CD4-positive, alpha-beta memory T cell (primary cell): Measurements from ENCODE around the gene STIMATE. TPM values are rescaled to one million over a fixed set of nuclear protein-coding genes. Genes with fewer than 3 reads are reported as not detected.

Experiments
- CTCF ChIA-PET: fragments of 350-600 bp; sonication (Branson Sonifier 250); formaldehyde crosslinking; loops from one replicate; lab custom pipeline; 2021; ENCODE audit warnings: inconsistent platforms; ENCODE audit not compliant: partially characterized antibody; lab: Charles Lee
- POLR2A ChIA-PET: fragments of 350-600 bp; sonication (Branson Sonifier 250); formaldehyde crosslinking; loops from one replicate; lab custom pipeline; 2021; ENCODE audit not compliant: partially characterized antibody; lab: Charles Lee
- DNase-seq, 5 donors: peaks; one replicate each; pipeline versions ENCODE4 v3.0.0 to v3.0.0-alpha.2; 2020 to 2022; ENCODE audit warnings: mixed read lengths in 1 of 5
- H3K27ac ChIP-seq: one replicate; pipeline ENCODE4 v1.7.0; 2013; ENCODE audit warnings: low read depth, low read length
- H3K27me3 ChIP-seq: 2 replicates; pipeline ENCODE4 v1.7.0; 2013; ENCODE audit warnings: mild to moderate bottlenecking, low read length, moderate library complexity; ENCODE audit not compliant: insufficient read depth
- H3K36me3 ChIP-seq: 2 replicates; pipeline ENCODE4 v1.7.0; 2013; ENCODE audit warnings: mild to moderate bottlenecking, low read length, moderate library complexity; ENCODE audit not compliant: insufficient read depth
- H3K4me1 ChIP-seq: 2 replicates; pipeline ENCODE4 v1.7.0; 2013; ENCODE audit warnings: mild to moderate bottlenecking, low read length, moderate library complexity; ENCODE audit not compliant: insufficient read depth
- H3K4me3 ChIP-seq, 2 donors: one replicate each; pipeline ENCODE4 v1.7.0; 2013; ENCODE audit warnings: low read length in 2 of 2, mild to moderate bottlenecking in 1 of 2
- H3K9me3 ChIP-seq, 2 donors: one replicate each; pipeline ENCODE4 v1.7.0; 2013; ENCODE audit warnings: low read length in 2 of 2, control low read depth in 1 of 2; ENCODE audit not compliant: control insufficient read depth in 1 of 2
- H3K27ac Mint-ChIP-seq, 7 donors: one replicate each; pipeline ENCODE4 v1.8.0; 2020 to 2021; ENCODE audit warnings: mixed read lengths in 7 of 7, mild to moderate bottlenecking in 6 of 7, inconsistent platforms in 3 of 7, moderate library complexity in 3 of 7
- H3K27me3 Mint-ChIP-seq, 2 donors: one replicate each; pipeline ENCODE4 v1.8.0; 2020 to 2021; ENCODE audit warnings: mixed read lengths in 2 of 2
- H3K36me3 Mint-ChIP-seq, 2 donors: one replicate each; pipeline ENCODE4 v1.8.0; 2020 to 2021; ENCODE audit warnings: mixed read lengths in 2 of 2, inconsistent platforms in 1 of 2, mild to moderate bottlenecking in 1 of 2
- H3K4me1 Mint-ChIP-seq, 4 donors: one replicate each; pipeline ENCODE4 v1.8.0; 2020 to 2021; ENCODE audit warnings: mixed read lengths in 4 of 4, mild to moderate bottlenecking in 1 of 4
- H3K4me3 Mint-ChIP-seq, 8 donors: one replicate each; pipeline ENCODE4 v1.8.0; 2020 to 2021; ENCODE audit warnings: mixed read lengths in 8 of 8, mild to moderate bottlenecking in 7 of 8, moderate library complexity in 6 of 8, inconsistent platforms in 3 of 8
- H3K9me3 Mint-ChIP-seq, 8 donors: one replicate each; pipeline ENCODE4 v1.8.0; 2020 to 2021; ENCODE audit warnings: mixed read lengths in 8 of 8, mild to moderate bottlenecking in 5 of 8, inconsistent platforms in 3 of 8, moderate library complexity in 1 of 8
- intact Hi-C: fragments of 100-400 bp; cut with micrococcal nuclease; formaldehyde crosslinking; loops from one replicate; pipeline ENCODE4 v1.15.1; 2023
- polyA plus RNA-seq, 2 donors: library from polyadenylated mRNA; unstranded; fragments of 300-500 nt; fragmentation: Illumina TruSeq; gene quantifications; one replicate each; pipeline ENCODE4 v1.2.3, GENCODE V29; 2021
- total RNA-seq, 2 experiments: library from RNA; stranded (reverse); gene quantifications; one replicate each; pipeline ENCODE4 v1.2.3, GENCODE V29; 2021

STIMATE gene
- total and polyA plus RNA-seq, 4 experiments from 2014 or later, result 7.7 to 58.6 (median 32.0) TPM

- no peaks in the 10 kb centered on the region for H3K4me1 Mint-ChIP-seq
- no peak for DNase-seq
- H3K27ac Mint-ChIP-seq, result no peak overlapping the region
- H3K9me3 Mint-ChIP-seq, result peaks cover 0 to 2% (median 0%) of the 10 kb centered on the region in 8 donors
- POLR2A ChIA-PET, result no interaction called here
- intact Hi-C loops, result no loop called here
- Histone ChIP-seq H3K4me3 (no peak overlapping the region), H3K27me3 (no peaks in the 10 kb centered on the region), H3K36me3 (no peaks in the 10 kb centered on the region), H3K4me1 (no peaks in the 10 kb centered on the region), H3K27ac (no peak overlapping the region), H3K9me3 (no peaks in the 10 kb centered on the region)
- CTCF ChIA-PET, result no interaction called here
- H3K27me3 Mint-ChIP-seq, result peaks cover 0 to 1% of the 10 kb centered on the region in 2 donors
- H3K36me3 Mint-ChIP-seq, result no peaks in the 10 kb centered on the region
- no peak overlapping the region for H3K4me3 Mint-ChIP-seq
Observed at GRCh38 chr3:52792413-52792812, 104.9 kb downstream of the STIMATE start.

DNA sequence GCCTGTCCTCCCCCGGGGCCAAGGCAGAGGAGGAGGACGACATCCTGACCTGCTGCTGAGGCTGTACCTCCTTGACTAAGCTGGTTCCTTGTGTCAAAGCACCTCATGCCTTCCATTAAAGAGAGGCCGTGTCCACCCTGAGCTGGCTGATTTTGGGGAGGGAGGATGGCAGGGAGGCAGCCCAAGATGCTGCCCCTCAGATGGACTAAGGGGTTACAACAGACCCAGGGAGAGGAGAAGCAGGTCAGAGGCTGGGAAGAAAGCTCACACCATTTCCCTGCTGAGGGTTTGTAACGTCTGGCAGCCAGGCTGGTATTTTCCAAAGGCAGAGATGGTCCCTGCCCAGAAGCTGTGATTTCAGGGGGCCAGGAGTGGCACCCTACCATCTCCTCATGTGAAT is 105.4 kb downstream of the STIMATE start:
- Mint-ChIP-seq H3K4me3 (no peak overlapping the region), H3K4me1 (no peaks in the 10 kb centered on the region), H3K27ac (no peak overlapping the region), H3K9me3 (peaks cover 0 to 2% (median 0%) of the 10 kb centered on the region in 8 donors), H3K36me3 (no peaks in the 10 kb centered on the region), H3K27me3 (peaks cover 0 to 1% of the 10 kb centered on the region in 2 donors)
- no peaks in the 10 kb centered on the region for H3K4me1 ChIP-seq
- ChIA-PET CTCF (no interaction called here), POLR2A (no interaction called here)
- H3K36me3 ChIP-seq, result no peaks in the 10 kb centered on the region
- no peak overlapping the region for H3K27ac ChIP-seq
- H3K4me3 ChIP-seq, result no peak overlapping the region
- H3K27me3 ChIP-seq, result no peaks in the 10 kb centered on the region
- intact Hi-C loops, result no loop called here
- no peaks in the 10 kb centered on the region for H3K9me3 ChIP-seq
- no peak for DNase-seq

- CTCF ChIA-PET, result no interaction called here
Observed at GRCh38 chr3:52791366-52791765, 106.0 kb downstream of the STIMATE start.

GRCh38 chr3:52790741-52791140 is 106.6 kb downstream of the STIMATE start:
- Histone ChIP-seq H3K4me1 (no peaks in the 10 kb centered on the region), H3K4me3 (no peak overlapping the region), H3K36me3 (no peaks in the 10 kb centered on the region), H3K9me3 (no peaks in the 10 kb centered on the region), H3K27me3 (no peaks in the 10 kb centered on the region), H3K27ac (no peak overlapping the region)
- ChIA-PET POLR2A (no interaction called here), CTCF (no interaction called here)
- Mint-ChIP-seq H3K9me3 (peaks cover 0 to 2% (median 0%) of the 10 kb centered on the region in 8 donors), H3K36me3 (no peaks in the 10 kb centered on the region), H3K27me3 (peaks cover 0 to 1% of the 10 kb centered on the region in 2 donors), H3K27ac (no peak overlapping the region), H3K4me3 (no peak overlapping the region), H3K4me1 (no peaks in the 10 kb centered on the region)
- intact Hi-C loops, result no loop called here
- no peak for DNase-seq

More at GRCh38 chr3:52791366-52791765, 106.0 kb downstream of the STIMATE start:
- no peaks in the 10 kb centered on the region for H3K36me3 Mint-ChIP-seq
- no peak overlapping the region for H3K27ac Mint-ChIP-seq
- H3K4me1 Mint-ChIP-seq, result no peaks in the 10 kb centered on the region
- intact Hi-C loops, result no loop called here
- Histone ChIP-seq H3K4me1 (no peaks in the 10 kb centered on the region), H3K36me3 (no peaks in the 10 kb centered on the region), H3K27me3 (no peaks in the 10 kb centered on the region), H3K9me3 (no peaks in the 10 kb centered on the region), H3K4me3 (no peak overlapping the region), H3K27ac (no peak overlapping the region)
- H3K4me3 Mint-ChIP-seq, result no peak overlapping the region
- POLR2A ChIA-PET, result no interaction called here
- peaks cover 0 to 1% of the 10 kb centered on the region in 2 donors for H3K27me3 Mint-ChIP-seq
- peaks cover 0 to 2% (median 0%) of the 10 kb centered on the region in 8 donors for H3K9me3 Mint-ChIP-seq
- DNase-seq, result no peak

DNA sequence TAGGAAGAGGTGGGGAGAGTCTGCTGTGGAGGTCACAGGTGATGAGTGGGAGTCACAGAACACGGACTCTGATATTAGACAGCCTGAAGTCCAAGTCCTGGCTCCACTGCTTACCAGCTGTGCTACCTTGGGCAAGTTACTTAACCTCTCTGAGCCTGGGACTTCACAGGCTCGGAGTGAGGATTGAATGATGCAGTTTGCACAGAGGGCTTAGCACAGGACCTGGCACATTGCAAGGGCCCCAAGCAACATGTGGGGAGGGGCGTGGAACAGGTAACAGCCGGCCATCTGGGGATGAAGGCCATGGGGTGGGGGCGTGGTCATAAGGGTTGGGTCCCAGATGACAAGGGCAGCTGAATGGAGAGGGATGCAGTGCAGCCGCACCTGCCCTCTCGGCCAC is 107.0 kb downstream of the STIMATE start:
- no peaks in the 10 kb centered on the region for H3K4me1 Mint-ChIP-seq
- H3K9me3 Mint-ChIP-seq, result peaks cover 0 to 2% (median 0%) of the 10 kb centered on the region in 8 donors
- intact Hi-C loops, result no loop called here
- no peaks in the 10 kb centered on the region for H3K36me3 Mint-ChIP-seq
- H3K4me3 ChIP-seq, result no peak overlapping the region
- DNase-seq, result no peak
- no peak overlapping the region for H3K27ac Mint-ChIP-seq
- no peak overlapping the region for H3K27ac ChIP-seq
- H3K4me1 ChIP-seq, result no peaks in the 10 kb centered on the region
- no peaks in the 10 kb centered on the region for H3K36me3 ChIP-seq
- H3K4me3 Mint-ChIP-seq, result no peak overlapping the region
- no peaks in the 10 kb centered on the region for H3K27me3 ChIP-seq
- ChIA-PET POLR2A (no interaction called here), CTCF (interaction anchor here (0.8 kb wide), 1 partner anchor 8 kb away, joined by 4 read pairs; no protein-coding TSS in a partner anchor)
- peaks cover 0 to 1% of the 10 kb centered on the region in 2 donors for H3K27me3 Mint-ChIP-seq
- H3K9me3 ChIP-seq, result no peaks in the 10 kb centered on the region

DNA sequence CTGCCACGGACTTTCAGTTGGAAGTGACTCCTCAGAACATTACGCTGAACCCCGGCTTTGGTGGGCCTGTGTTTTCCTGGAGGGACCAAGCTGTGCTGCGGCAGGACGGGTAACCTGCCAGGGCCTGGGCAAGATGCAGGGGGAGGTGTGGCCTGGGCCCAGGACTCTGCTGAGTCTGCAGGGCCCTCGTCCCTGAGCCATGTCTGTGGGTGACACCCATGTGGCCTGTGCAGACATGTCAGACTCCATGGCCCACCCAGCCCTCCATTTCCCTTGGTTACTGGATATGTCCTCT is 107.7 kb downstream of the STIMATE start:
- ChIA-PET POLR2A (no interaction called here), CTCF (interaction anchor here (0.8 kb wide), 1 partner anchor 9 kb away, joined by 4 read pairs; no protein-coding TSS in a partner anchor)
- intact Hi-C loops, result no loop called here
- Histone ChIP-seq H3K27me3 (no peaks in the 10 kb centered on the region), H3K9me3 (no peaks in the 10 kb centered on the region), H3K4me1 (no peaks in the 10 kb centered on the region), H3K27ac (no peak overlapping the region), H3K4me3 (no peak overlapping the region), H3K36me3 (no peaks in the 10 kb centered on the region)
- Mint-ChIP-seq H3K4me3 (no peak overlapping the region), H3K9me3 (peaks cover 0 to 2% (median 0%) of the 10 kb centered on the region in 8 donors), H3K27me3 (peaks cover 1 to 3% of the 10 kb centered on the region in 2 donors), H3K27ac (no peak overlapping the region), H3K4me1 (no peaks in the 10 kb centered on the region), H3K36me3 (no peaks in the 10 kb centered on the region)
- no peak for DNase-seq

- Histone ChIP-seq H3K4me3 (no peak overlapping the region), H3K4me1 (no peaks in the 10 kb centered on the region), H3K27ac (no peak overlapping the region), H3K27me3 (no peaks in the 10 kb centered on the region), H3K36me3 (no peaks in the 10 kb centered on the region), H3K9me3 (no peaks in the 10 kb centered on the region)
- peaks cover 0 to 2% (median 0%) of the 10 kb centered on the region in 8 donors for H3K9me3 Mint-ChIP-seq
- intact Hi-C loops, result no loop called here
- DNase-seq, result no peak
- H3K27ac Mint-ChIP-seq, result no peak overlapping the region
- H3K4me1 Mint-ChIP-seq, result no peaks in the 10 kb centered on the region
- H3K27me3 Mint-ChIP-seq, result peaks cover 1 to 3% of the 10 kb centered on the region in 2 donors
- ChIA-PET CTCF (interaction anchor here (0.8 kb wide), 1 partner anchor 10 kb away, joined by 4 read pairs; no protein-coding TSS in a partner anchor), POLR2A (no interaction called here)
- no peak overlapping the region for H3K4me3 Mint-ChIP-seq
- H3K36me3 Mint-ChIP-seq, result no peaks in the 10 kb centered on the region
Observed at GRCh38 chr3:52788890-52789745, 108.2 kb downstream of the STIMATE start.
